Subcutaneous adipose tissue (tissue), 4 donors: ENCODE results near the gene PDE6G. TPM values are rescaled to one million over a fixed set of nuclear protein-coding genes. Genes with fewer than 3 reads are reported as not detected.

Experiments used
- CTCF ChIP-seq: fragments of 450-650 bp; IDR thresholded peaks from one replicate; pipeline ENCODE4 v1.5.1; 2016; ENCODE audit warnings: low read depth, mild to moderate bottlenecking, control low read depth, antibody characterized with exemption, moderate library complexity
- total RNA-seq, 4 donors: library from RNA; depleted of rRNA; stranded (reverse); fragments of >200 nt; gene quantifications; one replicate each; pipeline ENCODE4 v1.1.0, GENCODE V29; 2016

PDE6G gene
- total RNA-seq, 4 donors from 2014 or later = 2.7 TPM; not detected in 3

- no peak for TF ChIP-seq CTCF
These were observed 9.7 kb upstream of the PDE6G start for GRCh38 chr17:81666092-81666341.

- no peak for TF ChIP-seq CTCF
These were observed 9.1 kb upstream of the PDE6G start for GRCh38 chr17:81665205-81666091.

GRCh38 chr17:81664051-81664470, 7.7 kb upstream of the PDE6G start:
- no peak for TF ChIP-seq CTCF

GRCh38 chr17:81662002-81662401, 5.7 kb upstream of the PDE6G start:
- no peak for TF ChIP-seq CTCF

GRCh38 chr17:81660441-81660840, 4.1 kb upstream of the PDE6G start:
- TF ChIP-seq CTCF = no peak

- TF ChIP-seq CTCF = no peak
These were observed 2.7 kb upstream of the PDE6G start for GRCh38 chr17:81659038-81659437.

- no peak for TF ChIP-seq CTCF
These were observed 493 bp upstream of the PDE6G start for GRCh38 chr17:81656835-81657234.
